Caco-2 (cell line): ENCODE results near the gene GNAI1. TPM values are rescaled to one million over a fixed set of nuclear protein-coding genes. Genes with fewer than 3 reads are reported as not detected.

Source experiments
- BruUV-seq: library from RNA; stranded (reverse); fragments of 400-500 nt; replicated peaks from 2 replicates; lab custom pipeline; 2021; lab: Mats Ljungman, UMichigan
- CTCF ChIA-PET: fragments of 300-600 bp; sonication (Branson Sonifier 250); formaldehyde crosslinking; loops from one replicate; lab custom pipeline; 2022; ENCODE audit warnings: antibody characterized with exemption; lab: Charles Lee
- POLR2A ChIA-PET: fragments of 300-600 bp; sonication (Branson Sonifier 250); formaldehyde crosslinking; loops from one replicate; lab custom pipeline; 2022; ENCODE audit warnings: antibody characterized with exemption; lab: Charles Lee
- DNase-seq, 2 experiments: peaks; one replicate each; pipeline versions ENCODE4 v3.0.0 to v3.0.0-alpha.2; 2020 to 2022
- H3K27me3 ChIP-seq: replicated peaks from 2 replicates; pipeline ENCODE4 v1.6.0; 2011; ENCODE audit warnings: low read length; ENCODE audit not compliant: control insufficient read depth, insufficient read depth
- H3K36me3 ChIP-seq: 2 replicates; pipeline ENCODE4 v1.5.1; 2011; ENCODE audit warnings: low read length; ENCODE audit not compliant: control insufficient read depth, insufficient read depth
- H3K4me1 ChIP-seq: fragments of 250-450 bp; sonication (Bioruptor Pico); 2 replicates; pipeline ENCODE4 v1.5.1; 2020; ENCODE audit warnings: mild to moderate bottlenecking
- H3K4me3 ChIP-seq: 2 replicates; pipeline ENCODE4 v1.5.1; 2011; ENCODE audit warnings: low read depth, mild to moderate bottlenecking, control low read depth, low read length
- H3K9me3 ChIP-seq: fragments of 250-450 bp; sonication (Bioruptor Pico); 2 replicates; pipeline ENCODE4 v1.5.1; 2020; ENCODE audit warnings: mild to moderate bottlenecking, moderate library complexity
- H3K27ac Mint-ChIP-seq: one replicate; pipeline ENCODE4 v1.8.0; 2022; ENCODE audit warnings: mixed read lengths; ENCODE audit not compliant: unreplicated experiment
- H3K27me3 Mint-ChIP-seq: one replicate; pipeline ENCODE4 v1.8.0; 2022; ENCODE audit warnings: mixed read lengths; ENCODE audit not compliant: insufficient read depth, unreplicated experiment
- H3K36me3 Mint-ChIP-seq: one replicate; pipeline ENCODE4 v1.8.0; 2022; ENCODE audit warnings: mild to moderate bottlenecking, mixed read lengths; ENCODE audit not compliant: insufficient read depth, unreplicated experiment
- H3K4me1 Mint-ChIP-seq: one replicate; pipeline ENCODE4 v1.8.0; 2022; ENCODE audit warnings: low read depth, mixed read lengths; ENCODE audit not compliant: unreplicated experiment
- H3K4me3 Mint-ChIP-seq: one replicate; pipeline ENCODE4 v1.8.0; 2022; ENCODE audit warnings: mild to moderate bottlenecking, moderate library complexity, mixed read lengths; ENCODE audit not compliant: unreplicated experiment
- H3K9me3 Mint-ChIP-seq: one replicate; pipeline ENCODE4 v1.8.0; 2022; ENCODE audit warnings: mixed read lengths; ENCODE audit not compliant: unreplicated experiment
- intact Hi-C: fragments of 100-400 bp; cut with micrococcal nuclease; formaldehyde crosslinking; loops from one replicate; pipeline ENCODE4 v1.10.0; 2022; ENCODE audit not compliant: unreplicated experiment
- total RNA-seq: library from RNA; stranded (reverse); gene quantifications from 2 replicates; pipeline ENCODE4 v1.2.3, GENCODE V29; 2022
- TF ChIP-seq, protein P1 (sequence below), 2 experiments: fragments of 200-600 bp in 1 of 2; IDR thresholded peaks; 1 replicate in 1 of 2; 2 replicates in 1 of 2; pipeline versions ENCODE4 v1.5.1 to v1.8.0; 2011 to 2022; ENCODE audit warnings: antibody characterized with exemption in 1 of 2, control low read depth in 1 of 2, inconsistent platforms in 1 of 2, low read depth in 1 of 2, low read length in 1 of 2, mild to moderate bottlenecking in 1 of 2, moderate library complexity in 1 of 2; ENCODE audit not compliant: insufficient read depth in 1 of 2, severe bottlenecking in 1 of 2, unreplicated experiment in 1 of 2

The GNAI1 gene
- total RNA-seq, 1 experiment from 2014 or later = 2.1 TPM

GRCh38 chr7:80181411-80181810 lies 46.8 kb downstream of the GNAI1 start:
- TF ChIP-seq, protein P1, sequence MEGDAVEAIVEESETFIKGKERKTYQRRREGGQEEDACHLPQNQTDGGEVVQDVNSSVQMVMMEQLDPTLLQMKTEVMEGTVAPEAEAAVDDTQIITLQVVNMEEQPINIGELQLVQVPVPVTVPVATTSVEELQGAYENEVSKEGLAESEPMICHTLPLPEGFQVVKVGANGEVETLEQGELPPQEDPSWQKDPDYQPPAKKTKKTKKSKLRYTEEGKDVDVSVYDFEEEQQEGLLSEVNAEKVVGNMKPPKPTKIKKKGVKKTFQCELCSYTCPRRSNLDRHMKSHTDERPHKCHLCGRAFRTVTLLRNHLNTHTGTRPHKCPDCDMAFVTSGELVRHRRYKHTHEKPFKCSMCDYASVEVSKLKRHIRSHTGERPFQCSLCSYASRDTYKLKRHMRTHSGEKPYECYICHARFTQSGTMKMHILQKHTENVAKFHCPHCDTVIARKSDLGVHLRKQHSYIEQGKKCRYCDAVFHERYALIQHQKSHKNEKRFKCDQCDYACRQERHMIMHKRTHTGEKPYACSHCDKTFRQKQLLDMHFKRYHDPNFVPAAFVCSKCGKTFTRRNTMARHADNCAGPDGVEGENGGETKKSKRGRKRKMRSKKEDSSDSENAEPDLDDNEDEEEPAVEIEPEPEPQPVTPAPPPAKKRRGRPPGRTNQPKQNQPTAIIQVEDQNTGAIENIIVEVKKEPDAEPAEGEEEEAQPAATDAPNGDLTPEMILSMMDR (IDR thresholded peaks at IDR 0.05; ENCODE audit: insufficient read depth in 1 of 2, low read depth in 1 of 2, low read length in 1 of 2, severe bottlenecking in 1 of 2, unreplicated experiment in 1 of 2) = no peak
- Histone ChIP-seq H3K9me3 (no peaks in the 10 kb centered on the region), H3K4me3 (no peak overlapping the region), H3K27me3 (no peaks in the 10 kb centered on the region; the same call in 1 of the 2 replicates), H3K36me3 (no peaks in the 10 kb centered on the region), H3K4me1 (no peaks in the 10 kb centered on the region)
- Mint-ChIP-seq H3K36me3 (no peaks in the 10 kb centered on the region), H3K27me3 (no peaks in the 10 kb centered on the region), H3K4me3 (no peak overlapping the region), H3K9me3 (no peaks in the 10 kb centered on the region), H3K27ac (no peak overlapping the region), H3K4me1 (no peaks in the 10 kb centered on the region)
- no peak for DNase-seq
- BruUV-seq = no TSS peak
- intact Hi-C loops = no loop called here
- POLR2A ChIA-PET = no interaction called here
- CTCF ChIA-PET = no interaction called here

- H3K4me3 ChIP-seq = no peak overlapping the region
- no peaks in the 10 kb centered on the region for H3K4me1 ChIP-seq
- no peaks in the 10 kb centered on the region for H3K9me3 Mint-ChIP-seq
- H3K27ac Mint-ChIP-seq = no peak overlapping the region
- no peak overlapping the region for H3K4me3 Mint-ChIP-seq
- BruUV-seq = no TSS peak
- H3K27me3 ChIP-seq = no peaks in the 10 kb centered on the region; the same call in 1 of the 2 replicates
- no peak for DNase-seq
- ChIA-PET CTCF (no interaction called here), POLR2A (no interaction called here)
- H3K36me3 ChIP-seq = no peaks in the 10 kb centered on the region
- H3K4me1 Mint-ChIP-seq = no peaks in the 10 kb centered on the region
- intact Hi-C loops = no loop called here
- H3K36me3 Mint-ChIP-seq = no peaks in the 10 kb centered on the region
- H3K9me3 ChIP-seq = no peaks in the 10 kb centered on the region
- TF ChIP-seq, protein P1 (IDR thresholded peaks at IDR 0.05; ENCODE audit: insufficient read depth in 1 of 2, low read depth in 1 of 2, low read length in 1 of 2, severe bottlenecking in 1 of 2, unreplicated experiment in 1 of 2) = no peak
- H3K27me3 Mint-ChIP-seq = no peaks in the 10 kb centered on the region
Measured at GRCh38 chr7:80182630-80183276, 48.1 kb downstream of the GNAI1 start.

DNA sequence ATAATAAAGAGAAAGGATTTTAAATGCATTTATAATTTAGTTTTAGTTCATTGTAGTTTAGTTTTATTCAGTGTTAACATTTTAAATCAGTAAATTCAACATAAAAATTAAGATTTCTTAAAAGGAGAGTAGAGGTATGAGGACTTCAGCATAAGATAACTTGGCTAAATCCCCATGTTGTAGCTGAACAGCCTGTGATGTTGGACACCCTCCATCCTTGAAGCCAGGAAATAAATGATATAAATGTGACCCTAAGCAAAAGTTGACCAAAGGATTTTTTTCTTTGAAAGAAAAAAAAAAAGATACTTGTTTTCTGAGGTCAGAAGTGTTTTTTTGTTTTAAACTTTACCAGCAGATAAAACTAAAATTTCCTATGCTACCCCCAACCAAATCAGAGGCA lies 48.7 kb downstream of the GNAI1 start:
- ChIA-PET POLR2A (no interaction called here), CTCF (no interaction called here)
- no peak overlapping the region for H3K4me3 ChIP-seq
- no peaks in the 10 kb centered on the region for H3K9me3 ChIP-seq
- TF ChIP-seq, protein P1 (IDR thresholded peaks at IDR 0.05; ENCODE audit: insufficient read depth in 1 of 2, low read depth in 1 of 2, low read length in 1 of 2, severe bottlenecking in 1 of 2, unreplicated experiment in 1 of 2) = no peak
- no TSS peak for BruUV-seq
- H3K9me3 Mint-ChIP-seq = no peaks in the 10 kb centered on the region
- H3K27ac Mint-ChIP-seq = no peak overlapping the region
- no peaks in the 10 kb centered on the region for H3K36me3 ChIP-seq
- no peaks in the 10 kb centered on the region for H3K4me1 Mint-ChIP-seq
- H3K4me3 Mint-ChIP-seq = no peak overlapping the region
- intact Hi-C loops = no loop called here
- no peaks in the 10 kb centered on the region for H3K36me3 Mint-ChIP-seq
- no peaks in the 10 kb centered on the region; the same call in 1 of the 2 replicates for H3K27me3 ChIP-seq
- H3K27me3 Mint-ChIP-seq = no peaks in the 10 kb centered on the region
- H3K4me1 ChIP-seq = no peaks in the 10 kb centered on the region
- DNase-seq = no peak
